HS-27A (cell line): ENCODE results near the gene C18orf63.
"Not testable (repeated sequence)": the region's sequence is repeated elsewhere in the genome, so short reads cannot be mapped to it uniquely, and the experiment has no call there.

Source experiments
- DNase-seq: peaks from one replicate; pipeline ENCODE4 v3.0.0-alpha.2; 2012; ENCODE audit warnings: low read depth, missing footprints

Gene C18orf63

GRCh38 chr18:74326791-74327190 lies 11.2 kb downstream of the C18orf63 start:
- not testable (repeated sequence) for DNase-seq

- no peak for DNase-seq
These were observed 12.6 kb downstream of the C18orf63 start for GRCh38 chr18:74328206-74328605.

GRCh38 chr18:74329688-74330205 lies 14.1 kb downstream of the C18orf63 start:
- no peak for DNase-seq

GRCh38 chr18:74331404-74331803 lies 15.8 kb downstream of the C18orf63 start:
- DNase-seq = no peak

GRCh38 chr18:74333091-74333490 lies 17.5 kb downstream of the C18orf63 start:
- DNase-seq = no peak

- DNase-seq = no peak
These were observed 18.7 kb downstream of the C18orf63 start for GRCh38 chr18:74334242-74334893.

GRCh38 chr18:74336656-74337055 lies 21.0 kb downstream of the C18orf63 start:
- no peak for DNase-seq

- DNase-seq = no peak
These were observed 21.7 kb downstream of the C18orf63 start for GRCh38 chr18:74337155-74337911.

- DNase-seq = no peak
These were observed 22.3 kb downstream of the C18orf63 start for GRCh38 chr18:74337912-74338309.

GRCh38 chr18:74342416-74343043 lies 26.9 kb downstream of the C18orf63 start:
- no peak for DNase-seq

- no peak for DNase-seq
These were observed 30.6 kb downstream of the C18orf63 start for GRCh38 chr18:74346206-74346605.

- DNase-seq = no peak
These were observed 32.9 kb downstream of the C18orf63 start for GRCh38 chr18:74348581-74348980.

- no peak for DNase-seq
These were observed 35.7 kb downstream of the C18orf63 start for GRCh38 chr18:74351354-74351753.

- no peak for DNase-seq
These were observed 37.6 kb downstream of the C18orf63 start for GRCh38 chr18:74353169-74353775.

- no peak for DNase-seq
These were observed 41.3 kb downstream of the C18orf63 start for GRCh38 chr18:74356959-74357358.

GRCh38 chr18:74360852-74361655 lies 45.4 kb downstream of the C18orf63 start:
- no peak for DNase-seq

- DNase-seq = no peak
These were observed 52.3 kb downstream of the C18orf63 start for GRCh38 chr18:74367905-74368304.

- DNase-seq = no peak
These were observed 53.5 kb downstream of the C18orf63 start for GRCh38 chr18:74368901-74369705.

- DNase-seq = no peak
These were observed 54.5 kb downstream of the C18orf63 start for GRCh38 chr18:74370115-74370514.

- DNase-seq = no peak
These were observed 57.8 kb downstream of the C18orf63 start for GRCh38 chr18:74373428-74373827.

GRCh38 chr18:74375999-74376398 lies 60.4 kb downstream of the C18orf63 start:
- no peak for DNase-seq
